B cell (primary cell): ENCODE results near the gene LRRC45. TPM values are rescaled to one million over a fixed set of nuclear protein-coding genes. Genes with fewer than 3 reads are reported as not detected.

ENCODE experiments used
- ATAC-seq: fragments of 200-7000 bp; cut with Tn5 transposase; one replicate; pipeline ENCODE4 v1.10.0; 2021; ENCODE audit warnings: low read depth, mild to moderate bottlenecking, moderate number of reproducible peaks, moderate library complexity
- CTCF ChIA-PET: fragments of 350-600 bp; sonication (Branson Sonifier 250); formaldehyde crosslinking; loops from one replicate; lab custom pipeline; 2021; ENCODE audit warnings: antibody characterized with exemption, inconsistent platforms; lab: Charles Lee
- POLR2A ChIA-PET: fragments of 350-600 bp; sonication (Branson Sonifier 250); formaldehyde crosslinking; loops from one replicate; lab custom pipeline; 2021; ENCODE audit warnings: antibody characterized with exemption; lab: Charles Lee
- DNase-seq: peaks from one replicate; pipeline ENCODE4 v3.0.0; 2013
- H2AFZ ChIP-seq: 2 replicates; pipeline ENCODE4 v1.6.1; 2012; ENCODE audit warnings: mild to moderate bottlenecking, low read depth, low read length; ENCODE audit not compliant: insufficient read depth, poor library complexity, severe bottlenecking
- H3K27ac ChIP-seq, 2 donors: 1 replicate in 1 of 2; 2 replicates in 1 of 2; pipeline ENCODE4 v1.5.1; 2012 to 2013; ENCODE audit warnings: low read length in 2 of 2, mild to moderate bottlenecking in 2 of 2, moderate library complexity in 1 of 2
- H3K27me3 ChIP-seq, 4 experiments: fragments of 200-600 bp in 1 of 4; sonication (generic) in 1 of 4; replicated peaks in 1 of 4; 1 replicate in 2 of 4; 2 replicates in 2 of 4; pipeline versions ENCODE4 v1.6.1 to v1.7.0; 2013 to 2016; ENCODE audit warnings: low read length in 3 of 4, mild to moderate bottlenecking in 2 of 4, mixed read lengths in 1 of 4, moderate library complexity in 1 of 4; ENCODE audit not compliant: insufficient read depth in 4 of 4, control insufficient read depth in 3 of 4; ENCODE audit errors: control extremely low read depth in 1 of 4
- H3K36me3 ChIP-seq, 2 experiments: replicated peaks in 1 of 2; 1 replicate in 1 of 2; 2 replicates in 1 of 2; pipeline versions ENCODE4 v1.6.1 to v1.7.1; 2013; ENCODE audit warnings: low read length in 1 of 2; ENCODE audit not compliant: insufficient read depth in 2 of 2, control insufficient read depth in 1 of 2; ENCODE audit errors: control extremely low read depth in 1 of 2, extremely low read depth in 1 of 2
- H3K4me1 ChIP-seq, 2 donors: fragments of 200-600 bp in 1 of 2; sonication (generic) in 1 of 2; 1 replicate in 1 of 2; 2 replicates in 1 of 2; pipeline versions ENCODE4 v1.5.1 to v1.6.1; 2013 to 2017; ENCODE audit warnings: low read length in 2 of 2; ENCODE audit not compliant: control insufficient read depth in 2 of 2, insufficient read depth in 2 of 2
- H3K4me2 ChIP-seq: replicated peaks from 2 replicates; pipeline ENCODE3; 2012; ENCODE audit warnings: mild to moderate bottlenecking, low read depth, low read length; ENCODE audit not compliant: poor library complexity, severe bottlenecking
- H3K4me3 ChIP-seq, 5 experiments: fragments of 200-600 bp in 1 of 5; sonication (generic) in 1 of 5; 1 replicate in 3 of 5; 2 replicates in 2 of 5; pipeline versions ENCODE4 v1.5.1 to v1.7.0; 2011 to 2016; ENCODE audit warnings: low read length in 4 of 5, mild to moderate bottlenecking in 4 of 5, low read depth in 2 of 5, control low read depth in 1 of 5, moderate library complexity in 1 of 5; ENCODE audit not compliant: insufficient read depth in 1 of 5; ENCODE audit errors: control extremely low read depth in 1 of 5, extremely low read depth in 1 of 5
- H3K79me2 ChIP-seq: fragments of 200-600 bp; sonication (generic); one replicate; pipeline ENCODE4 v1.6.0; 2016; ENCODE audit warnings: low read length; ENCODE audit not compliant: control insufficient read depth, insufficient read depth
- H3K9ac ChIP-seq: fragments of 200-600 bp; sonication (generic); 2 replicates; pipeline ENCODE4 v1.6.1; 2017; ENCODE audit warnings: mild to moderate bottlenecking, low read length, moderate library complexity
- H3K9me3 ChIP-seq, 3 donors: one replicate each; pipeline versions ENCODE4 v1.6.1 to v1.7.1; 2013; ENCODE audit warnings: low read length in 2 of 3; ENCODE audit not compliant: control insufficient read depth in 2 of 3, insufficient read depth in 1 of 3; ENCODE audit errors: control extremely low read depth in 1 of 3
- H4K20me1 ChIP-seq: 2 replicates; pipeline ENCODE4 v1.6.0; 2012; ENCODE audit warnings: mild to moderate bottlenecking, low read length; ENCODE audit not compliant: insufficient read depth, control insufficient read depth, poor library complexity, severe bottlenecking
- H3K27ac Mint-ChIP-seq: one replicate; pipeline ENCODE4 v1.8.0; 2021; ENCODE audit warnings: mixed read lengths
- H3K27me3 Mint-ChIP-seq: one replicate; pipeline ENCODE4 v1.8.0; 2021; ENCODE audit warnings: mixed read lengths
- H3K4me1 Mint-ChIP-seq: one replicate; pipeline ENCODE4 v1.8.0; 2021; ENCODE audit warnings: mixed read lengths
- H3K4me3 Mint-ChIP-seq: one replicate; pipeline ENCODE4 v1.8.0; 2021; ENCODE audit warnings: mixed read lengths
- H3K9me3 Mint-ChIP-seq: one replicate; pipeline ENCODE4 v1.8.0; 2022; ENCODE audit warnings: mixed read lengths; ENCODE audit not compliant: insufficient read depth
- EZH2 ChIP-seq: IDR thresholded peaks from 2 replicates; pipeline ENCODE4 v1.6.1; 2012; ENCODE audit warnings: borderline replicate concordance, low read depth, mild to moderate bottlenecking, moderate library complexity, low read length; ENCODE audit not compliant: insufficient read depth, poor library complexity, severe bottlenecking
- WGBS: methylation state at CpG from one replicate; pipeline ENCODE4 v1.1.5; 2013; ENCODE audit warnings: missing lambda C conversion rate; ENCODE audit not compliant: insufficient coverage; 5-methylcytosine and 5-hydroxymethylcytosine counted together
- intact Hi-C: fragments of 100-400 bp; cut with micrococcal nuclease; formaldehyde crosslinking; loops from one replicate; pipeline ENCODE4 v1.10.0; 2022
- polyA plus RNA-seq: library from polyadenylated mRNA; depleted of rRNA; stranded (reverse); fragments of >200 nt; gene quantifications from 2 replicates; pipeline ENCODE4 v1.2.3, GENCODE V29; 2012
- total RNA-seq, 2 donors: library from RNA; stranded (reverse); fragments of 120-200 nt in 1 of 2; gene quantifications; 1 replicate in 1 of 2; 2 replicates in 1 of 2; pipeline versions ENCODE4 v1.2.3 to v1.2.4, GENCODE V29; 2013 to 2022
- TF ChIP-seq, protein P1 (sequence below): fragments of 200-600 bp; IDR thresholded peaks from one replicate; pipeline ENCODE4 v1.8.0; 2022; ENCODE audit warnings: antibody characterized with exemption, mild to moderate bottlenecking

The LRRC45 gene
- total and polyA plus RNA-seq, 2 donors (not counting 1 experiment from before 2014, with no cell fraction given), result 19.4 to 19.6 TPM

DNA sequence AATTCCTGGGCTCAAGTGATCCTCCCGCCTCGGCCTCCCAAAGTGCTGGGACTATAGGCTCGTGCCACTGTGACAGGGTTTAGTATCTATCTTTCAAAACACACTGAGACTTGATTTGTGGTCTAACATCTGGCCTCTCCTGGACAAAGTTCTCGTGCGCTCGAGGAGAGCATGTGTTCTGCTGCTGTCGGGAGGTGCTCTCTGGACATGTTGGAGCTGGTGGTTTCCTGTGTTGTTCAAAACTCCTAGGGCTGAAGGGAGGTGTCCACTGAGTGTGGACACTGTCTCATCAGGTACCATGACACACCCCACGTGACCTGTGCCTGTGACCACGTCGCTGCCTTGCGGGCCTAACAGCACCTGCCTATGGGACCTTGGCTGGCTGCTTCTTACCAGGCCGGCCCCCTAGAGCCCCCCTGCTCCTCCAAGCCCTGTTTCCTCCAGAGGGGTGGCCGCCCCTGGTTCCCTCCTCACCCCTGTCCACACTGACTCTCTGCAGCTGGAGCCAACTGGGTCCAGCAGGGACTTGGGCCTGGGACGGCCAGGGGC is 22.9 kb downstream of the LRRC45 start:
- ChIA-PET POLR2A (no interaction called here), CTCF (no interaction called here)
- TF ChIP-seq, protein P1, sequence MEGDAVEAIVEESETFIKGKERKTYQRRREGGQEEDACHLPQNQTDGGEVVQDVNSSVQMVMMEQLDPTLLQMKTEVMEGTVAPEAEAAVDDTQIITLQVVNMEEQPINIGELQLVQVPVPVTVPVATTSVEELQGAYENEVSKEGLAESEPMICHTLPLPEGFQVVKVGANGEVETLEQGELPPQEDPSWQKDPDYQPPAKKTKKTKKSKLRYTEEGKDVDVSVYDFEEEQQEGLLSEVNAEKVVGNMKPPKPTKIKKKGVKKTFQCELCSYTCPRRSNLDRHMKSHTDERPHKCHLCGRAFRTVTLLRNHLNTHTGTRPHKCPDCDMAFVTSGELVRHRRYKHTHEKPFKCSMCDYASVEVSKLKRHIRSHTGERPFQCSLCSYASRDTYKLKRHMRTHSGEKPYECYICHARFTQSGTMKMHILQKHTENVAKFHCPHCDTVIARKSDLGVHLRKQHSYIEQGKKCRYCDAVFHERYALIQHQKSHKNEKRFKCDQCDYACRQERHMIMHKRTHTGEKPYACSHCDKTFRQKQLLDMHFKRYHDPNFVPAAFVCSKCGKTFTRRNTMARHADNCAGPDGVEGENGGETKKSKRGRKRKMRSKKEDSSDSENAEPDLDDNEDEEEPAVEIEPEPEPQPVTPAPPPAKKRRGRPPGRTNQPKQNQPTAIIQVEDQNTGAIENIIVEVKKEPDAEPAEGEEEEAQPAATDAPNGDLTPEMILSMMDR, result no peak
- TF ChIP-seq EZH2, result no peak
- H3K27ac Mint-ChIP-seq, result no peak overlapping the region
- H3K4me1 ChIP-seq, result peaks cover 8 to 13% of the 10 kb centered on the region in 2 donors
- intact Hi-C loops, result no loop called here
- WGBS, result 94% methylated on average over 10 of the region's 14 CpGs
- no peak overlapping the region for H2AFZ ChIP-seq
- no peak overlapping the region for H3K4me3 Mint-ChIP-seq
- no peak overlapping the region for H3K4me2 ChIP-seq
- H3K79me2 ChIP-seq, result peaks cover 7% of the 10 kb centered on the region
- no peak overlapping the region for H3K9ac ChIP-seq
- H3K4me1 Mint-ChIP-seq, result peaks cover 10% of the 10 kb centered on the region
- DNase-seq, result no peak
- no peaks in the 10 kb centered on the region for H4K20me1 ChIP-seq
- no peak overlapping the region for H3K27ac ChIP-seq
- no peaks in the 10 kb centered on the region for H3K27me3 ChIP-seq
- no peaks in the 10 kb centered on the region for H3K9me3 Mint-ChIP-seq
- ATAC-seq, result no peak
- H3K9me3 ChIP-seq, result no peaks in the 10 kb centered on the region
- H3K36me3 ChIP-seq, result peaks cover 0 to 2% of the 10 kb centered on the region in 2 experiments
- no peaks in the 10 kb centered on the region for H3K27me3 Mint-ChIP-seq
- H3K4me3 ChIP-seq, result no peak overlapping the region

DNA sequence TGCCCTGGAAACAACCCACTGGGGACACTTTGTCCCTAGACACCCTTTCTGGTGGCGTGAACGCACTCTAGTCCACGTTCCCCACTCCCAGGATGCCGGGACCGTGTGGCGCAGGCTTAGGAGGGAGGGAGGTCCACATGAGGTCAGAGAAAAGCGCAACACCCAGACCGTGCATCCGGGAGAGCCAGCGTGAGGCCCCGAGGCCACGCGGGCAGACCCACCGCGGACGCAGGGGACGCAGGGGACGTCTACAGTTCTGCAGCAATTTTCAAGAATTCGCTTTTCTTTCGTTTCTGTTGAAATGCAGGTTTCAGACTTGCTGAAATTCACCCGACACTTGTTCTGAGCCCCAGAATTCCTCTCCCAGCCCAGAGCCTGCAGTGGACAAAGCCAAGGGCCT is 23.8 kb downstream of the LRRC45 start:
- Histone ChIP-seq H3K27me3 (no peaks in the 10 kb centered on the region), H3K9me3 (no peaks in the 10 kb centered on the region), H3K4me1 (peaks cover 9 to 14% of the 10 kb centered on the region in 2 donors), H2AFZ (no peak overlapping the region), H3K4me3 (no peak overlapping the region), H4K20me1 (no peaks in the 10 kb centered on the region), H3K36me3 (peaks cover 0 to 2% of the 10 kb centered on the region in 2 experiments), H3K27ac (no peak overlapping the region), H3K9ac (no peak overlapping the region), H3K4me2 (no peak overlapping the region), H3K79me2 (peaks cover 9% of the 10 kb centered on the region)
- TF ChIP-seq, protein P1, result no peak
- ChIA-PET POLR2A (no interaction called here), CTCF (no interaction called here)
- ATAC-seq (no peak), DNase-seq (no peak)
- Mint-ChIP-seq H3K4me3 (no peak overlapping the region), H3K9me3 (no peaks in the 10 kb centered on the region), H3K27ac (no peak overlapping the region), H3K4me1 (peaks cover 10% of the 10 kb centered on the region), H3K27me3 (no peaks in the 10 kb centered on the region)
- intact Hi-C loops, result no loop called here
- WGBS, result 97% methylated on average over 21 of the region's 21 CpGs
